Right atrium auricular region (tissue), 2 donors: ENCODE results near the gene CCNL2. TPM values are rescaled to one million over a fixed set of nuclear protein-coding genes. Genes with fewer than 3 reads are reported as not detected.
"Not testable (repeated sequence)": the region's sequence is repeated elsewhere in the genome, so short reads cannot be mapped to it uniquely, and the experiment has no call there.

Source experiments
- DNase-seq: peaks from one replicate; pipeline ENCODE4 v3.0.0-alpha.2; 2019; ENCODE audit warnings: low spot score
- H3K27ac ChIP-seq, 2 donors: fragments of 200-600 bp; sonication (generic); 1 replicate in 1 of 2; 2 replicates in 1 of 2; pipeline ENCODE4 v1.5.1; 2016 to 2019
- H3K27me3 ChIP-seq, 2 donors: fragments of 200-600 bp; sonication (generic); one replicate each; pipeline versions ENCODE4 v1.5.1 to v1.6.0; 2017 to 2019
- H3K36me3 ChIP-seq: fragments of 200-600 bp; sonication (generic); one replicate; pipeline ENCODE4 v1.5.1; 2016
- H3K4me1 ChIP-seq, 2 donors: fragments of 200-600 bp; sonication (generic); one replicate each; pipeline versions ENCODE4 v1.5.1 to v1.6.0; 2017 to 2019
- H3K4me3 ChIP-seq, 2 donors: fragments of 200-600 bp; sonication (generic); 1 replicate in 1 of 2; 2 replicates in 1 of 2; pipeline ENCODE4 v1.5.1; 2017 to 2019; ENCODE audit warnings: mild to moderate bottlenecking in 1 of 2, moderate library complexity in 1 of 2
- H3K9me3 ChIP-seq, 2 donors: fragments of 200-600 bp; sonication (generic); one replicate each; pipeline ENCODE4 v1.5.1; 2019
- CTCF ChIP-seq, 2 donors: fragments of 200-600 bp; sonication (generic); IDR thresholded peaks; one replicate each; pipeline ENCODE4 v1.5.1; 2019; ENCODE audit warnings: antibody characterized with exemption in 2 of 2
- total RNA-seq, 2 donors: library from RNA; depleted of rRNA; stranded (reverse); fragments of >200 nt; gene quantifications; one replicate each; pipeline ENCODE4 v1.1.0, GENCODE V29; 2016

Gene CCNL2
- total RNA-seq, 2 donors from 2014 or later, result 41.6 to 44.2 TPM

GRCh38 chr1:1430114-1430982 is 31.2 kb upstream of the CCNL2 start:
- H3K9me3 ChIP-seq, result no peaks in the 10 kb centered on the region
- peak; percentile 78 for DNase-seq
- H3K36me3 ChIP-seq, result no peaks in the 10 kb centered on the region
- peak in 1 of 2 donors; percentile 35 for TF ChIP-seq CTCF (IDR thresholded peaks at IDR 0.05)
- peak overlapping the region; percentile 81 to 87 for H3K27ac ChIP-seq
- H3K4me3 ChIP-seq, result peak overlapping the region in 1 of 2 donors; percentile 13
- H3K27me3 ChIP-seq, result no peaks in the 10 kb centered on the region
- H3K4me1 ChIP-seq, result peaks cover 0 to 65% of the 10 kb centered on the region in 2 donors

GRCh38 chr1:1429671-1430073 is 30.5 kb upstream of the CCNL2 start:
- DNase-seq, result no peak
- Histone ChIP-seq H3K4me3 (no peak overlapping the region), H3K4me1 (peaks cover 0 to 58% of the 10 kb centered on the region in 2 donors), H3K27ac (peak overlapping the region; percentile 81 to 87), H3K36me3 (no peaks in the 10 kb centered on the region), H3K9me3 (no peaks in the 10 kb centered on the region), H3K27me3 (no peaks in the 10 kb centered on the region)
- no peak for TF ChIP-seq CTCF (IDR thresholded peaks at IDR 0.05)

GRCh38 chr1:1428967-1429366 is 29.8 kb upstream of the CCNL2 start:
- not testable (repeated sequence) for H3K9me3 ChIP-seq, H3K27me3 ChIP-seq, DNase-seq, H3K4me3 ChIP-seq, H3K36me3 ChIP-seq
- Histone ChIP-seq H3K4me1 (peaks cover 0 to 51% of the 10 kb centered on the region in 2 donors), H3K27ac (peak overlapping the region in 1 of 2 donors; percentile 87)

- Histone ChIP-seq H3K36me3 (no peaks in the 10 kb centered on the region), H3K27me3 (no peaks in the 10 kb centered on the region), H3K9me3 (no peaks in the 10 kb centered on the region), H3K4me1 (peaks cover 0 to 43% of the 10 kb centered on the region in 2 donors), H3K27ac (no peak overlapping the region), H3K4me3 (no peak overlapping the region)
- no peak for TF ChIP-seq CTCF (IDR thresholded peaks at IDR 0.05)
- no peak for DNase-seq
Observed at GRCh38 chr1:1428174-1428573, 29.0 kb upstream of the CCNL2 start.

- Histone ChIP-seq H3K27me3 (no peaks in the 10 kb centered on the region), H3K27ac (no peak overlapping the region), H3K9me3 (no peaks in the 10 kb centered on the region), H3K4me1 (peaks cover 0 to 39% of the 10 kb centered on the region in 2 donors), H3K36me3 (no peaks in the 10 kb centered on the region), H3K4me3 (peak overlapping the region; percentile 38 to 52)
- no peak for DNase-seq
- TF ChIP-seq CTCF (IDR thresholded peaks at IDR 0.05), result no peak
Observed at GRCh38 chr1:1427820-1428148, 28.6 kb upstream of the CCNL2 start.

GRCh38 chr1:1427106-1427819 is 28.1 kb upstream of the CCNL2 start:
- H3K9me3 ChIP-seq, result no peaks in the 10 kb centered on the region
- H3K4me3 ChIP-seq, result peak overlapping the region; percentile 38 to 52
- H3K4me1 ChIP-seq, result peaks cover 0 to 34% of the 10 kb centered on the region in 2 donors
- H3K36me3 ChIP-seq, result no peaks in the 10 kb centered on the region
- DNase-seq, result no peak
- H3K27ac ChIP-seq, result no peak overlapping the region
- TF ChIP-seq CTCF (IDR thresholded peaks at IDR 0.05), result no peak
- H3K27me3 ChIP-seq, result no peaks in the 10 kb centered on the region
